ENCODE results near the gene AQP12A. TPM values are rescaled to one million over a fixed set of nuclear protein-coding genes. Genes with fewer than 3 reads are reported as not detected.

AQP12A gene
- total RNA-seq, 3 donors from 2014 or later = not detected

DNA sequence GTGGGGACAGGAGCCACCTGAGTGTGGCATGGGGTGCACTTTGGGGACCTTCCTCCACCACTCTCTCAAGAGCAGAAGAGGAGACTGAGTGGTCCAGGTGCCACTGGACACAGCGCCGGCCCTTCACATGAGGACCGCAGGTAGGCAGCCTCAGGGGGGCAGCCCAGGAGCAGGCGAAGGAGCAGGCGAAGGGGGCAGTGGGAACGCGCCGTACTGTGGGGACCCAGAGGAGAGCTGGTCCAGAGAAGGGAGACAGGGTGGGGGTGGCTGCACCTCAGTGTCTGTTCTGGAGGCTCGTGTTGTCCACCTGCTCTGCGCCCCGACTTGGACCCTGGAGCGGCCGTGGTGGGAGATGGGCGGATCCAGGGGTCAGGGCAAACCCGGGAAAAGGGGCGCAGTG lies 55.0 kb downstream of the AQP12A start:
- H3K27ac ChIP-seq = no peak overlapping the region
- intact Hi-C loops (cut with DNase I; ENCODE audit: low total_unique reads) = no loop called here
- TF ChIP-seq POLR2AphosphoS5 (IDR thresholded peaks at IDR 0.05) = no peak
- TF ChIP-seq, protein P1, sequence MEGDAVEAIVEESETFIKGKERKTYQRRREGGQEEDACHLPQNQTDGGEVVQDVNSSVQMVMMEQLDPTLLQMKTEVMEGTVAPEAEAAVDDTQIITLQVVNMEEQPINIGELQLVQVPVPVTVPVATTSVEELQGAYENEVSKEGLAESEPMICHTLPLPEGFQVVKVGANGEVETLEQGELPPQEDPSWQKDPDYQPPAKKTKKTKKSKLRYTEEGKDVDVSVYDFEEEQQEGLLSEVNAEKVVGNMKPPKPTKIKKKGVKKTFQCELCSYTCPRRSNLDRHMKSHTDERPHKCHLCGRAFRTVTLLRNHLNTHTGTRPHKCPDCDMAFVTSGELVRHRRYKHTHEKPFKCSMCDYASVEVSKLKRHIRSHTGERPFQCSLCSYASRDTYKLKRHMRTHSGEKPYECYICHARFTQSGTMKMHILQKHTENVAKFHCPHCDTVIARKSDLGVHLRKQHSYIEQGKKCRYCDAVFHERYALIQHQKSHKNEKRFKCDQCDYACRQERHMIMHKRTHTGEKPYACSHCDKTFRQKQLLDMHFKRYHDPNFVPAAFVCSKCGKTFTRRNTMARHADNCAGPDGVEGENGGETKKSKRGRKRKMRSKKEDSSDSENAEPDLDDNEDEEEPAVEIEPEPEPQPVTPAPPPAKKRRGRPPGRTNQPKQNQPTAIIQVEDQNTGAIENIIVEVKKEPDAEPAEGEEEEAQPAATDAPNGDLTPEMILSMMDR (IDR thresholded peaks at IDR 0.05) = no peak
- TF ChIP-seq POLR2A (IDR thresholded peaks at IDR 0.05) = no peak
- no peaks in the 10 kb centered on the region for H3K4me1 ChIP-seq
- H3K4me3 ChIP-seq = no peak overlapping the region
- no peaks in the 10 kb centered on the region for H3K9me3 ChIP-seq
- no peaks in the 10 kb centered on the region for H3K27me3 ChIP-seq
- no peaks in the 10 kb centered on the region for H3K36me3 ChIP-seq
- DNase-seq (ENCODE audit: low spot score in 2 of 2) = no peak

DNA sequence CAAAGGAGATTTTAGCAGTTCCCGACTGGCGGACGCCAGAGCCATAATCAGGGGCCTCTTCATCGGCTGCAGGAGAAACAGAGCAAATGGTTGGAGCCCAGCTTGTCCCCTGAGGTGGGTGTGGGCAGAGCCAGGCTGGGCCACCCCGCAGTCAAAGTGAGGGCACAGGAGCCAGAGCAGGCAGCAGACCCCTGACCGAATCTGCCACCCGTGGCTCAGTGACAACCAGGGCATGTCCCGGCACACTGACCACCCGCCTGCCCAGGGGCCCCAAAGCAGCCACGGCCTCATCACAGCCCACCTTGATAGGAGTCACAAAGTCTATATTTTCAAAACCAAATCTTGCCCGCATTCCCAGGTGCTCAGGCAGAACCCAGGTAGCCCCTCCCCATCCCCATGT lies 55.6 kb downstream of the AQP12A start:
- Histone ChIP-seq H3K27me3 (no peaks in the 10 kb centered on the region), H3K4me3 (no peak overlapping the region), H3K27ac (no peak overlapping the region), H3K9me3 (no peaks in the 10 kb centered on the region), H3K36me3 (no peaks in the 10 kb centered on the region), H3K4me1 (no peaks in the 10 kb centered on the region)
- intact Hi-C loops (cut with DNase I; ENCODE audit: low total_unique reads) = no loop called here
- TF ChIP-seq, protein P1 (IDR thresholded peaks at IDR 0.05) = no peak
- DNase-seq (ENCODE audit: low spot score in 2 of 2) = no peak

Other genes with a start within 250 kb of the AQP12A start
- gene ANKMY1, start 133.9 kb upstream of the AQP12A start, total RNA-seq = 10 to 100 TPM; 13.0 to 32.8 (median 19.0) TPM
- gene DUSP28, start 131.5 kb upstream of the AQP12A start, total RNA-seq = 1 to 10 TPM; 5.9 to 8.8 (median 6.9) TPM
- gene RNPEPL1, start 123.4 kb upstream of the AQP12A start, total RNA-seq = 10 to 100 TPM; 22.4 to 57.9 (median 42.3) TPM
- gene CAPN10, start 105.1 kb upstream of the AQP12A start, total RNA-seq = 10 to 100 TPM; 17.0 to 26.2 (median 25.5) TPM
- 1 to 10 TPM; 1.6 to 4.7 (median 2.6) TPM for gene GPR35, start 66.4 kb upstream of the AQP12A start, total RNA-seq
- gene AQP12B, start 9.0 kb upstream of the AQP12A start, total RNA-seq = not detected
- gene KIF1A, start 128.4 kb downstream of the AQP12A start, total RNA-seq = under 1 TPM in 2 of 3 donors, not detected in 1; under 0.01 to 0.29 TPM
- under 1 TPM in 1 of 3 donors, not detected in 2; under 0.01 TPM for gene AGXT, start 177.0 kb downstream of the AQP12A start, total RNA-seq
- gene MAB21L4, start 204.3 kb downstream of the AQP12A start, total RNA-seq = 1 to 10 TPM in 1 of 3 donors, under 1 TPM in 1, not detected in 1; 0.15 to 2.3 TPM
- gene CROCC2, start 214.5 kb downstream of the AQP12A start, total RNA-seq = under 1 TPM in 1 of 3 donors, not detected in 2; 0.33 TPM